ENCODE measurements around the gene PRSS12. TPM values are rescaled to one million over a fixed set of nuclear protein-coding genes. Genes with fewer than 3 reads are reported as not detected.

The PRSS12 gene
- total and polyA plus RNA-seq, 9 donors, result 0.35 to 5.9 (median 1.2) TPM

DNA sequence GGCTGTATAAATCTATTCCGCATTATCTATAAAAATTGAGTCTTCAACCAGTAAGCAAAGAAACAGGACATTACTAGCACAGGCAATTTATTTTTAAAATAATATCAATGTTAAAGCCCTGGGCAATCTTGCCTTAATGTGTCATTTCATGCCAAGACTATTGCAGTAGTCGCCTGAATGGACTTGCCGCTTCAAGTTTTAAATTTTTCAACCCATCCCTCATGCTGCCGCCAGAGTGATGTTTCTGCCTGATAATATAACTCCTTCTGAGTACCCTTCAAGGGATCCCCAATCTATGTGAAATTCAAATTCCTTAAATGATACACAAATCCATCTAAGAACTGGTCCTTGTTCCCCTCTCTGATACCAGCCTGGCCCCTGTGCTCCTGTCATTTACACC, 66.9 kb downstream of the PRSS12 start:
- H3K36me3 ChIP-seq, result no peaks in the 10 kb centered on the region
- H3K27ac ChIP-seq, result no peak overlapping the region
- H3K27me3 ChIP-seq, result no peaks in the 10 kb centered on the region
- no peak for TF ChIP-seq EP300 (IDR thresholded peaks at IDR 0.05)
- TF ChIP-seq, protein P1, sequence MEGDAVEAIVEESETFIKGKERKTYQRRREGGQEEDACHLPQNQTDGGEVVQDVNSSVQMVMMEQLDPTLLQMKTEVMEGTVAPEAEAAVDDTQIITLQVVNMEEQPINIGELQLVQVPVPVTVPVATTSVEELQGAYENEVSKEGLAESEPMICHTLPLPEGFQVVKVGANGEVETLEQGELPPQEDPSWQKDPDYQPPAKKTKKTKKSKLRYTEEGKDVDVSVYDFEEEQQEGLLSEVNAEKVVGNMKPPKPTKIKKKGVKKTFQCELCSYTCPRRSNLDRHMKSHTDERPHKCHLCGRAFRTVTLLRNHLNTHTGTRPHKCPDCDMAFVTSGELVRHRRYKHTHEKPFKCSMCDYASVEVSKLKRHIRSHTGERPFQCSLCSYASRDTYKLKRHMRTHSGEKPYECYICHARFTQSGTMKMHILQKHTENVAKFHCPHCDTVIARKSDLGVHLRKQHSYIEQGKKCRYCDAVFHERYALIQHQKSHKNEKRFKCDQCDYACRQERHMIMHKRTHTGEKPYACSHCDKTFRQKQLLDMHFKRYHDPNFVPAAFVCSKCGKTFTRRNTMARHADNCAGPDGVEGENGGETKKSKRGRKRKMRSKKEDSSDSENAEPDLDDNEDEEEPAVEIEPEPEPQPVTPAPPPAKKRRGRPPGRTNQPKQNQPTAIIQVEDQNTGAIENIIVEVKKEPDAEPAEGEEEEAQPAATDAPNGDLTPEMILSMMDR (IDR thresholded peaks at IDR 0.05), result no peak
- no peak for TF ChIP-seq POLR2A (IDR thresholded peaks at IDR 0.05)
- 97 to 100% (median 98%) methylated on average over 4 of the region's 4 CpGs for WGBS, 3 donors
- H3K4me1 ChIP-seq (ENCODE audit: insufficient read depth), result peaks cover 3% of the 10 kb centered on the region
- DNase-seq, result no peak
- no peak overlapping the region for H3K4me3 ChIP-seq
- intact Hi-C loops (cut with DNase I), result no loop called here
- no peaks in the 10 kb centered on the region for H3K9me3 ChIP-seq

DNA sequence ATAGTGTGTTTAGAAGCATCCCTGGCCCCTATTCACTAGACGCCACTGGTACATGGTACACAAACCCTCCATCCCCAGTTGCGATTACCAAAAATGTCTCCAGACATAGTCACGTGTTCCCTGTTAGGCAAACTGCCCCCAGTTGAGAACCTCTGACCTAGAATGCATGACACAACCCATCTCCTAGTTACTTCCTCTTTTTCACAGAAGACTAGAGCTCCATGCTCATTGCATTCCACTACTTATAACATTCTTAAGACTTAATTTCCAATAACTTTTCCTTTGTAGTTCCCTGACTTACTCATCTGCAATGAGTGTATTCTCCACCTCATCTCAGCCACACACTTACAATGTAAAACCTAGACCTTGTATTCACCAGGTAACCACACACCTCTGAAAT, 68.6 kb downstream of the PRSS12 start:
- Histone ChIP-seq H3K27me3 (no peaks in the 10 kb centered on the region), H3K9me3 (no peaks in the 10 kb centered on the region), H3K4me3 (no peak overlapping the region), H3K27ac (no peak overlapping the region), H3K36me3 (no peaks in the 10 kb centered on the region), H3K4me1 (ENCODE audit: insufficient read depth) (peaks cover 3% of the 10 kb centered on the region)
- intact Hi-C loops (cut with DNase I), result no loop called here
- WGBS, 3 donors, result 78 to 86% (median 79%) methylated on average over 3 of the region's 3 CpGs
- DNase-seq, result no peak
- TF ChIP-seq POLR2A (IDR thresholded peaks at IDR 0.05), result no peak
- TF ChIP-seq, protein P1 (IDR thresholded peaks at IDR 0.05), result no peak
- no peak for TF ChIP-seq EP300 (IDR thresholded peaks at IDR 0.05)

DNA sequence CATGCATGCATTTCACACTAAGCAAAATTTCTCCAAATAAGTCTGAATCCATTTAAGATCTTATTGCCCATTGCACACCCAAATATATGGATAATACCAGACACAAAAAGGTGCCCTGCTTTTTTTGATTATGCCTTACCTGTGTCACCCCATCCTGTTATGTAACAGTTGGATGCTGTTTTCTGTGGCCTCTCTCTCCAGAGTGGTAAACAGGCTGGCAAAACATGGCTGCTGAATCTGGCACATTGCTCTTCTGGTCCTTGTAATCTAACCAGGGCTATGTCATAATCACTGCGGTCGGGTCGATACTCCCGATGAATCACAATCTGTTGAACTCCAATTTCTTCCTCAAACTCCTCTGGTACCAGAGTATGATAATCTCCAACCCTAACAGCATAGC, 70.1 kb downstream of the PRSS12 start:
- DNase-seq, result no peak
- Histone ChIP-seq H3K4me3 (no peak overlapping the region), H3K9me3 (no peaks in the 10 kb centered on the region), H3K36me3 (no peaks in the 10 kb centered on the region), H3K27me3 (no peaks in the 10 kb centered on the region), H3K4me1 (ENCODE audit: insufficient read depth) (peaks cover 3% of the 10 kb centered on the region), H3K27ac (no peak overlapping the region)
- intact Hi-C loops (cut with DNase I), result no loop called here
- WGBS, 3 donors, result 47 to 59% (median 52%) methylated on average over 4 of the region's 4 CpGs
- TF ChIP-seq, protein P1 (IDR thresholded peaks at IDR 0.05), result no peak
- no peak for TF ChIP-seq EP300 (IDR thresholded peaks at IDR 0.05)
- no peak for TF ChIP-seq POLR2A (IDR thresholded peaks at IDR 0.05)

DNA sequence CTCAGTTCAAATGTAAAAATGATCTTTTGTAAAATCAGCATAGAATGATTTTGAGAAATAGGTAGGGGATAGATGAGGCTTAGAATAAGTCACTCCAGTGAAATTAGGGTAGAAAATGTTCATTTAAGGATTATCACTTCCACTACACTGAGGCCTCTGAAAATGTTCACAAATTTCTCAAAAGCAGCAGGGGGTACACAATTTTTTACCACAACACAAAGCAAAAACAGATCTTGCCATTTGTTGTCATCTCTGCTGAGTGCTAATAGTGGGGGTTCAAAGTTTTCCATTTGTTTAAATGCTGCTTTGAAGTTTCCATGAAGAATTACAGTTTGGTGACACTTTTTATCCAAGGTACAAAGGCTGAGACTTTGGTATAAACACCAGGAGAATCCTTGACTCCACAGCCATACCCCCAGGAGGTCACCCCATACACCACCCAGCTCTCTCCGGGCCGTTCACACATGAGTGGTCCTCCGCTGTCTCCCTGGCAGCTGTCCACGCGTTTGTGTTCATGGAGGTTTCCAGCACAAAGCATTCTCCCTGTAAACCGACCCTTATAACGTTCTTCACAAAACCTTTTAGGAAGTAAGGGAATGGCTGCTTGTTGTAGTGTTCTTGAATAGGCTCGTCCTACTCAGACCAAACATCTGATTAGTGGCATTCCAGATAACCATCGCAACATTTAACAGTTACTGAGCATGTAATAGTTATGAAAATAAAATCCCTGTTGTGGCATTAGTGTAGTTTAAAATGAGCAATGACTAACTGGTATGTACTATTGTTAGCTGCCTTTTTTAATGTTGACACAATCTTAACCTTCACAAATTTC, 71.0 kb downstream of the PRSS12 start:
- intact Hi-C loops (cut with DNase I), result no loop called here
- no peaks in the 10 kb centered on the region for H3K9me3 ChIP-seq
- no peak overlapping the region for H3K27ac ChIP-seq
- no peaks in the 10 kb centered on the region for H3K27me3 ChIP-seq
- no peaks in the 10 kb centered on the region for H3K36me3 ChIP-seq
- peaks cover 3% of the 10 kb centered on the region for H3K4me1 ChIP-seq (ENCODE audit: insufficient read depth)
- TF ChIP-seq EP300 (IDR thresholded peaks at IDR 0.05) (no peak), POLR2A (IDR thresholded peaks at IDR 0.05) (no peak)
- TF ChIP-seq, protein P1 (IDR thresholded peaks at IDR 0.05), result no peak
- no peak overlapping the region for H3K4me3 ChIP-seq
- peak; percentile 31 to 60 (median 44) for DNase-seq
- WGBS, 3 donors, result 17 to 31% (median 28%) methylated on average over 9 of the region's 9 CpGs

Measured in ovary (tissue), 9 donors.